A549 (cell line): Measurements from ENCODE around the gene VPS13D. TPM values are rescaled to one million over a fixed set of nuclear protein-coding genes. Genes with fewer than 3 reads are reported as not detected.

Experiments used
- ATAC-seq, 2 experiments: fragments of 200-7000 bp in 1 of 2; fragments of >200 bp in 1 of 2; cut with Nextera tagmentation in 1 of 2; cut with Tn5 transposase in 1 of 2; 3 replicates each; pipeline versions ENCODE4 v1.8.0 to v1.9.1; 2018 to 2020; ENCODE audit warnings: mild to moderate bottlenecking in 1 of 2, moderate library complexity in 1 of 2
- CTCF ChIA-PET: fragments of 300-600 bp; sonication (Branson Sonifier 250); formaldehyde crosslinking; extraction: SDS; loops from one replicate; lab custom pipeline; 2021; ENCODE audit warnings: antibody characterized with exemption, inconsistent platforms; lab: Yijun Ruan, JAX
- POLR2A ChIA-PET: fragments of 350-600 bp; formaldehyde crosslinking; extraction: SDS; loops from one replicate; lab custom pipeline; 2021; ENCODE audit warnings: antibody characterized with exemption, inconsistent platforms; lab: Yijun Ruan, JAX
- DNase-seq, 2 experiments: peaks; one replicate each; pipeline versions ENCODE4 v3.0.0 to v3.0.0-alpha.2; 2011 to 2016; ENCODE audit warnings: low read depth in 1 of 2, low spot score in 1 of 2
- FAIRE-seq: peaks from 2 replicates; lab custom pipeline; 2011; peaks lifted over from hg19 to GRCh38; lab: Jason Lieb, UNC
- H3K27ac ChIP-seq, 2 experiments: fragments of >200 bp; sonication (Bioruptor Twin); formaldehyde crosslinking; 3 replicates each; pipeline ENCODE4 v1.5.1; 2016 to 2017
- H3K4me1 ChIP-seq: fragments of >200 bp; sonication (Bioruptor Twin); formaldehyde crosslinking; 3 replicates; pipeline ENCODE4 v1.6.1; 2016
- H3K4me2 ChIP-seq: fragments of >200 bp; sonication (Bioruptor Twin); formaldehyde crosslinking; 3 replicates; pipeline ENCODE4 v1.6.1; 2016
- H3K4me3 ChIP-seq: fragments of >200 bp; sonication (Bioruptor Twin); formaldehyde crosslinking; 3 replicates; pipeline ENCODE4 v1.5.1; 2016
- H3K9me3 ChIP-seq: fragments of >200 bp; sonication (Bioruptor Twin); formaldehyde crosslinking; 3 replicates; pipeline ENCODE4 v1.6.1; 2016
- BHLHE40 ChIP-seq: IDR thresholded peaks from 2 replicates; pipeline ENCODE4 v1.6.1; 2012; ENCODE audit warnings: low read depth, low read length, inconsistent platforms
- CHD2 ChIP-seq: fragments of 150-350 bp; IDR thresholded peaks from 2 replicates; pipeline ENCODE4 v1.6.1; 2014; ENCODE audit warnings: low read length; ENCODE audit not compliant: partially characterized antibody
- CTCF ChIP-seq: fragments of >200 bp; sonication (Bioruptor Twin); formaldehyde crosslinking; IDR thresholded peaks from 3 replicates; pipeline ENCODE4 v1.5.1; 2016
- EHMT2 ChIP-seq: fragments of 200-600 bp; sonication (generic); IDR thresholded peaks from 2 replicates; pipeline ENCODE4 v1.6.1; 2016; ENCODE audit warnings: antibody characterized with exemption, low read depth, mild to moderate bottlenecking, moderate library complexity
- EP300 ChIP-seq, 2 experiments: fragments of >200 bp; sonication (Bioruptor Twin); formaldehyde crosslinking; IDR thresholded peaks; 2 replicates in 1 of 2; 3 replicates in 1 of 2; pipeline ENCODE4 v1.6.1; 2016 to 2017
- FOXS1 ChIP-seq: fragments of 250-450 bp; sonication (Bioruptor Pico); IDR thresholded peaks from 2 replicates; pipeline ENCODE4 v1.5.0; 2020; ENCODE audit warnings: mild to moderate bottlenecking, moderate library complexity
- HDAC2 ChIP-seq: fragments of 200-600 bp; sonication (generic); IDR thresholded peaks from 2 replicates; pipeline ENCODE4 v1.6.1; 2016
- HEYL ChIP-seq: fragments of 250-450 bp; sonication (Bioruptor Pico); IDR thresholded peaks from 2 replicates; pipeline ENCODE4 v1.8.0; 2021; ENCODE audit warnings: mild to moderate bottlenecking, moderate library complexity
- HOXB5 ChIP-seq: fragments of 250-450 bp; sonication (Bioruptor Pico); IDR thresholded peaks from 2 replicates; pipeline ENCODE4 v1.5.0; 2020; ENCODE audit warnings: mild to moderate bottlenecking, moderate library complexity
- JUN ChIP-seq, 2 experiments: fragments of >200 bp; sonication (Bioruptor Twin); formaldehyde crosslinking; IDR thresholded peaks; 2 replicates in 1 of 2; 3 replicates in 1 of 2; pipeline ENCODE4 v1.6.1; 2016 to 2017
- MAFK ChIP-seq: fragments of 450-650 bp; IDR thresholded peaks from 2 replicates; pipeline ENCODE4 v1.6.1; 2014; ENCODE audit not compliant: partially characterized antibody
- MAZ ChIP-seq: fragments of 150-350 bp; IDR thresholded peaks from 2 replicates; pipeline ENCODE4 v1.6.1; 2014; ENCODE audit warnings: antibody characterized with exemption, low read depth, low read length, borderline replicate concordance
- NPAS2 ChIP-seq: fragments of 250-450 bp; sonication (Bioruptor Pico); IDR thresholded peaks from 2 replicates; pipeline ENCODE4 v1.8.0; 2022; ENCODE audit warnings: mild to moderate bottlenecking, moderate library complexity, borderline replicate concordance
- PHF8 ChIP-seq: fragments of 200-600 bp; sonication (generic); IDR thresholded peaks from 2 replicates; pipeline ENCODE4 v1.6.1; 2016; ENCODE audit warnings: low read depth, mild to moderate bottlenecking, antibody characterized with exemption, moderate library complexity, borderline replicate concordance
- POLR2AphosphoS2 ChIP-seq: conservative IDR thresholded peaks from 2 replicates; pipeline ENCODE4 v1.6.1; 2012; ENCODE audit warnings: low read length, improper control_type of control experiment, inconsistent platforms
- RAD21 ChIP-seq, 2 experiments: fragments of >200 bp in 1 of 2; sonication (Bioruptor Twin) in 1 of 2; formaldehyde crosslinking in 1 of 2; IDR thresholded peaks in 1 of 2; conservative IDR thresholded peaks in 1 of 2; 2 replicates in 1 of 2; 3 replicates in 1 of 2; pipeline ENCODE4 v1.6.1; 2012 to 2018; ENCODE audit warnings: inconsistent platforms in 1 of 2
- RFX5 ChIP-seq: fragments of 450-650 bp; IDR thresholded peaks from 2 replicates; pipeline ENCODE4 v1.7.1; 2014; ENCODE audit warnings: antibody characterized with exemption, mild to moderate bottlenecking, moderate library complexity
- RNF2 ChIP-seq: fragments of 200-600 bp; sonication (generic); IDR thresholded peaks from 2 replicates; pipeline ENCODE4 v1.6.1; 2016; ENCODE audit warnings: low read depth, mild to moderate bottlenecking, antibody characterized with exemption, moderate library complexity, borderline replicate concordance
- TP53 ChIP-seq: fragments of 250-450 bp; sonication (Bioruptor Pico); IDR thresholded peaks from 2 replicates; pipeline ENCODE4 v1.5.0; 2021; ENCODE audit warnings: mild to moderate bottlenecking, moderate library complexity
- ZFP36 ChIP-seq: fragments of 450-650 bp; IDR thresholded peaks from 2 replicates; pipeline ENCODE4 v1.6.1; 2014; ENCODE audit warnings: borderline replicate concordance; ENCODE audit not compliant: partially characterized antibody
- WGBS: methylation state at CpG from one replicate; pipeline ENCODE4 v1.1.6; 2017; ENCODE audit errors: missing lambda C conversion rate; 5-methylcytosine and 5-hydroxymethylcytosine counted together
- polyA plus RNA-seq, 4 experiments: library from polyadenylated mRNA; depleted of rRNA in 3 of 4; stranded (reverse); fragments of >200 nt; fragmentation: RNase III in 1 of 4; extraction: RNeasy Plus Mini Kit Qiagen cat#74134 plus additional on column Dnase treatment in 1 of 4; gene quantifications; 2 replicates in 3 of 4; 3 replicates in 1 of 4; pipeline ENCODE4 v1.2.3, GENCODE V29; 2011 to 2017
- TF ChIP-seq, protein P1 (sequence below): fragments of 200-600 bp; sonication (generic); IDR thresholded peaks from 2 replicates; pipeline ENCODE4 v1.6.1; 2016; ENCODE audit warnings: antibody characterized with exemption, mild to moderate bottlenecking, moderate library complexity
- TF ChIP-seq, protein P2 (sequence below): IDR thresholded peaks from 2 replicates; pipeline ENCODE4 v1.6.1; 2012; ENCODE audit warnings: low read depth, borderline replicate concordance
- TF ChIP-seq, protein P3 (sequence below): fragments of >200 bp; sonication (Bioruptor Twin); formaldehyde crosslinking; IDR thresholded peaks from 2 replicates; pipeline ENCODE4 v1.6.1; 2016
- TF ChIP-seq, protein P4 (sequence below): fragments of 450-650 bp; IDR thresholded peaks from 2 replicates; pipeline ENCODE4 v1.6.1; 2014; ENCODE audit warnings: antibody characterized with exemption

Gene VPS13D
- polyA plus RNA-seq, 2 of the 4 experiments (the other 2 are of a cell fraction), result 5.4 to 15.9 TPM

DNA sequence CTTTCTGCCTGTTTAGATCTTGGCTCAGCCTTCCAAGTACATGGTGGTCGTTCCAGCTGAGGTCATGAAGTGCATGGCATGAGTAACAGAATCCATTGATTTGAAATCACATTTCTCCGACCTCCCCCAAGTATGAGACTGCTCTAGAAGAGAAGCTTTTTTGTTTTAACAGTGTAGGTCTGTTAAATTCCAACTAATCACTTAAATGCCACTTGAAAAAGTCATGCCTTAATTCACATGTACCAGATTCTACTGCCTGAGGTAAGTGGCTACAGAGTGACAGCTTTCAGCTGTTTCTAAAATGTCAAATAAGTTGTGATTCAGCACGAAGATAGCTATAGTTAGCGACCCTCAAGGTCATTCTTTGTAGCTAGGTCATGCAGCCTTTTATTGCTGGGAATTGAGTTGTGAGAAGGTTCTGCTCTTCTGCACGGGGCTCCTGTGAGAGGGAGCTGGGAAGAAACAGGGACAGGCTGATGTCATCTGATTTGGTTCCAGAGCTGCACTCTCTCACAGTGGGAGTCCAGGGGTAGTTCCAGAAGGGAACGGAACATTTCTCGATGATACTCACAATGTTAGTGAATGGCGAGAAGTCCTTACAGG, 112.7 kb downstream of the VPS13D start:
- Histone ChIP-seq H3K4me1 (peaks cover 29% of the 10 kb centered on the region), H3K27ac (no peak overlapping the region), H3K4me2 (no peak overlapping the region), H3K4me3 (no peak overlapping the region), H3K9me3 (no peaks in the 10 kb centered on the region)
- DNase-seq, result no peak
- no peak for ATAC-seq
- ChIA-PET CTCF (interaction anchor here (1.0 kb wide), 1 partner anchor 28 kb away, joined by 3 read pairs; no protein-coding TSS in a partner anchor), POLR2A (no interaction called here)
- 87% methylated on average over 8 of the region's 8 CpGs for WGBS
- FAIRE-seq, result no peak
- TF ChIP-seq ZFP36 (no peak), HDAC2 (no peak), RFX5 (no peak), FOXS1 (CRISPR knock-in tag) (no peak), HEYL (CRISPR knock-in tag) (no peak), RNF2 (no peak), MAFK (no peak), TP53 (CRISPR knock-in tag) (no peak), JUN (IDR thresholded peaks at IDR 0.05) (no peak), CTCF (no peak), NPAS2 (CRISPR knock-in tag) (no peak)

DNA sequence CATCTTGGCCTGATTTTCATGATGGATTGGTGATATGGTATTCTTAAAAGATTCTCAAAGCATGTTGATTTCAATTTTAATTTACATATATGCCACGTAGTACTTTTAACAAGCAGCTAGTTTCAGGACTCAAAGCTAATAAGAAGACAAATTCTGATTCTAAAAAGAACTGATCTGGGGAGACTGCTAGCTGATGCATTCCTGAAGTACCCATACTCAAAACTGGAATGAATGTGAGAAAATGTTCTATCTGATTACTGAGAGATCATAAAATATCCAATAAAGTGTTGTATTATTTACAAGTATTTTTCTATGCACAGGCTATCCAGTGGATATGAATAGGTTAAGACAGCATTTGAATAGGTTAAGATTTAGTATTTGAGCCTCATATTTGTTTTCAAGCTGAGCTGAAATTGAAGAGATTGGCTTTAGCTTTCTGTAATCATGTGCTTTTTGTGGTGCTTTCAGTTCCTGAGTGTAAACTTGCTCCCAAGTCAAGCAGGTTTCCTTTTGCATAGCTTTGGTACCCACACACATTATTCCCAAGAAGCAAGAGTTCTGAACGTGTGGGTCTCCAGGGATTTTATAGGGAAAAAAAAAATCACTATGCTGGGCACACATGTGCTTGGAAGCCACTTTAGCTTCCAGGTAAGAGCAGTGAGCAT, 114.1 kb downstream of the VPS13D start:
- FAIRE-seq, result no peak

More for the DNA sequence above, 114.1 kb downstream of the VPS13D start:
- no peak overlapping the region for H3K4me2 ChIP-seq
- TF ChIP-seq CTCF, result no peak
- TF ChIP-seq, protein P1, sequence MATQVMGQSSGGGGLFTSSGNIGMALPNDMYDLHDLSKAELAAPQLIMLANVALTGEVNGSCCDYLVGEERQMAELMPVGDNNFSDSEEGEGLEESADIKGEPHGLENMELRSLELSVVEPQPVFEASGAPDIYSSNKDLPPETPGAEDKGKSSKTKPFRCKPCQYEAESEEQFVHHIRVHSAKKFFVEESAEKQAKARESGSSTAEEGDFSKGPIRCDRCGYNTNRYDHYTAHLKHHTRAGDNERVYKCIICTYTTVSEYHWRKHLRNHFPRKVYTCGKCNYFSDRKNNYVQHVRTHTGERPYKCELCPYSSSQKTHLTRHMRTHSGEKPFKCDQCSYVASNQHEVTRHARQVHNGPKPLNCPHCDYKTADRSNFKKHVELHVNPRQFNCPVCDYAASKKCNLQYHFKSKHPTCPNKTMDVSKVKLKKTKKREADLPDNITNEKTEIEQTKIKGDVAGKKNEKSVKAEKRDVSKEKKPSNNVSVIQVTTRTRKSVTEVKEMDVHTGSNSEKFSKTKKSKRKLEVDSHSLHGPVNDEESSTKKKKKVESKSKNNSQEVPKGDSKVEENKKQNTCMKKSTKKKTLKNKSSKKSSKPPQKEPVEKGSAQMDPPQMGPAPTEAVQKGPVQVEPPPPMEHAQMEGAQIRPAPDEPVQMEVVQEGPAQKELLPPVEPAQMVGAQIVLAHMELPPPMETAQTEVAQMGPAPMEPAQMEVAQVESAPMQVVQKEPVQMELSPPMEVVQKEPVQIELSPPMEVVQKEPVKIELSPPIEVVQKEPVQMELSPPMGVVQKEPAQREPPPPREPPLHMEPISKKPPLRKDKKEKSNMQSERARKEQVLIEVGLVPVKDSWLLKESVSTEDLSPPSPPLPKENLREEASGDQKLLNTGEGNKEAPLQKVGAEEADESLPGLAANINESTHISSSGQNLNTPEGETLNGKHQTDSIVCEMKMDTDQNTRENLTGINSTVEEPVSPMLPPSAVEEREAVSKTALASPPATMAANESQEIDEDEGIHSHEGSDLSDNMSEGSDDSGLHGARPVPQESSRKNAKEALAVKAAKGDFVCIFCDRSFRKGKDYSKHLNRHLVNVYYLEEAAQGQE, result no peak
- TF ChIP-seq, protein P2, sequence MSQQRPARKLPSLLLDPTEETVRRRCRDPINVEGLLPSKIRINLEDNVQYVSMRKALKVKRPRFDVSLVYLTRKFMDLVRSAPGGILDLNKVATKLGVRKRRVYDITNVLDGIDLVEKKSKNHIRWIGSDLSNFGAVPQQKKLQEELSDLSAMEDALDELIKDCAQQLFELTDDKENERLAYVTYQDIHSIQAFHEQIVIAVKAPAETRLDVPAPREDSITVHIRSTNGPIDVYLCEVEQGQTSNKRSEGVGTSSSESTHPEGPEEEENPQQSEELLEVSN, result no peak
- no peak for TF ChIP-seq BHLHE40
- TF ChIP-seq HEYL (CRISPR knock-in tag), result no peak
- TF ChIP-seq, protein P3, sequence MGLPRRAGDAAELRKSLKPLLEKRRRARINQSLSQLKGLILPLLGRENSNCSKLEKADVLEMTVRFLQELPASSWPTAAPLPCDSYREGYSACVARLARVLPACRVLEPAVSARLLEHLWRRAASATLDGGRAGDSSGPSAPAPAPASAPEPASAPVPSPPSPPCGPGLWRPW, result no peak
- no peak for TF ChIP-seq MAZ
- TF ChIP-seq, protein P4, sequence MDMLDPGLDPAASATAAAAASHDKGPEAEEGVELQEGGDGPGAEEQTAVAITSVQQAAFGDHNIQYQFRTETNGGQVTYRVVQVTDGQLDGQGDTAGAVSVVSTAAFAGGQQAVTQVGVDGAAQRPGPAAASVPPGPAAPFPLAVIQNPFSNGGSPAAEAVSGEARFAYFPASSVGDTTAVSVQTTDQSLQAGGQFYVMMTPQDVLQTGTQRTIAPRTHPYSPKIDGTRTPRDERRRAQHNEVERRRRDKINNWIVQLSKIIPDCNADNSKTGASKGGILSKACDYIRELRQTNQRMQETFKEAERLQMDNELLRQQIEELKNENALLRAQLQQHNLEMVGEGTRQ, result no peak
- TF ChIP-seq PHF8, result no peak
- TF ChIP-seq RAD21 (conservative IDR thresholded peaks at IDR 0.05 in 1 of 2, IDR thresholded peaks at IDR 0.05 in 1 of 2), result no peak
- no peak for TF ChIP-seq EHMT2
- TF ChIP-seq HDAC2, result no peak
- no peak for TF ChIP-seq NPAS2 (CRISPR knock-in tag)
- no peak for TF ChIP-seq EP300 (IDR thresholded peaks at IDR 0.05)
- no peak for TF ChIP-seq HOXB5 (CRISPR knock-in tag)
- TF ChIP-seq CHD2, result no peak
- no peak for TF ChIP-seq ZFP36
- TF ChIP-seq POLR2AphosphoS2, result no peak
- ATAC-seq (no peak), DNase-seq (no peak)
- 77% methylated on average over 2 of the region's 2 CpGs for WGBS
- H3K9me3 ChIP-seq, result no peaks in the 10 kb centered on the region
- peaks cover 31% of the 10 kb centered on the region for H3K4me1 ChIP-seq
- H3K4me3 ChIP-seq, result no peak overlapping the region
- H3K27ac ChIP-seq, result no peak overlapping the region
- POLR2A ChIA-PET, result no interaction called here
- CTCF ChIA-PET, result interaction anchor here (0.6 kb wide), 1 partner anchor 1993 kb away, joined by 3 read pairs; no protein-coding TSS in a partner anchor
